Left renal pelvis (tissue), 4 donors: ENCODE results near the gene ACTR3. TPM values are rescaled to one million over a fixed set of nuclear protein-coding genes. Genes with fewer than 3 reads are reported as not detected.
A peak's percentile ranks its signal among the peaks of the same experiment; 100 is the strongest.
"Not testable (repeated sequence)": the region's sequence is repeated elsewhere in the genome, so short reads cannot be mapped to it uniquely, and the experiment has no call there.

Experiments
- DNase-seq, 4 donors: peaks; one replicate each; pipeline ENCODE4 v3.0.0-alpha.2; 2013; ENCODE audit warnings: low read depth in 4 of 4, low spot score in 3 of 4
- polyA plus RNA-seq, 4 donors: library from polyadenylated mRNA; unstranded; fragments of 120-200 nt; gene quantifications; one replicate each; pipeline ENCODE4 v1.2.1, GENCODE V29; 2013; ENCODE audit not compliant: insufficient read length in 4 of 4

The ACTR3 gene
- 100 to 1,000 TPM; 126 to 181 (median 160) TPM for polyA plus RNA-seq

DNA sequence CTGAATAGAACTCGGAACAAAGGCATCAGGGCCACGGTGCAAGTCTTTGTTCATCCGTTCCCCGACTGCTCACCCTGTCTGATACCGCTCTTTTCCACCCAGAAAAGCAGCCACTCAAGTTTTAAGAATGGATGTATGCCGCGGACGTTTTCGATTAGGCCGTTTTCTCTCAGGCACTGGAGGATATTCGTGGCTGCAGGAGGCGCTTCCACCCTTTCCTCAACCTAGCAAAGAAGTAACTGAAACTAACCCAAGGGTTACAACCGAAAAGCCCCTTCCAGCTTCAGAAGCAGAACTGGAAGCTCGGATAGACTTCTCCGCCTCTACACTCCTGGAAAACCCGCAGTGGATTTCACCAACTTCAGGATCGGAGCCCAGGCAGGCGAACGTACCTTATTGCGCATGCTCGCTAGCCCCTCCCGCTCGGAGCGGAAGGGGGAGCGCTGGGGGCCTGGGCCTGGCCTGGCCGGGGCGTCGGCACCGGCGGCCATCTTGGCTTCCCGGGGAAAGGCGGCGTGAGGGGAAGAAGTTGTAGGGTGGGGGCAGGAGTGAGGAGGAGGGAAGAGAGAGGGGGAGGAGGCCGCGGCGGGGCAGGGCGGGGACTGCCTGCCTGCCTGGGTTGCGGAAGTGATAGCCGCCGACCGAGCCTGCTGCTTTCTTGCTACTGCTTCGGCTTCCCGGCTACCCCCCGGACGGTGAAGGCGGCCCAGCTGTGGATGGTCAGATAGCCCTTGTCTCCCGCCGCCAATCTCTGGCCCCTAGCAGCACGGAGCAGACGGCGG, at the start of gene ACTR3:
Gene ACTR3 (plus strand): TSS at position 619 of the 782 bp plus-strand sequence. CDS start 191 bp downstream, outside the sequence.
- peak; percentile 99 to 100 (median 100) for DNase-seq

DNA sequence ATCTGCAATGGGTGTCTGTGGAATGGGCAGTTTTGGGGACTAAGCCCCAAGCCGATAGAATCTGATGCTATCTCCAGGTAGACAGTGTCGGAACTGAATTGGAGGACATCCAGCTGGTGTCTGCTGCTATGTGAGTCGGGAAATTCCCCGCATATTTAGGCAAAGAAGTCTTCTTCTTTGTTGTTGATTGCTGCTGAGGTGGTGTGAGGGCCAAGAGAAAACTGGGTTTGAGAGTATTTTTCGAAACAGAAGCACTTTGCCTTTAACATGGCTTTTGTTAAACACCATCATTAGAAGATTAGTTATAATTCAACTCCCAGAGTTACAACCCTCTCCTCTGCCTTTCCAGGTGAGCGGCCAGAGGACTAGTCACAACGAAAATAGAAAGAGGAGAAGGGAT, 49.4 kb upstream of the ACTR3 start:
- DNase-seq = no peak

DNA sequence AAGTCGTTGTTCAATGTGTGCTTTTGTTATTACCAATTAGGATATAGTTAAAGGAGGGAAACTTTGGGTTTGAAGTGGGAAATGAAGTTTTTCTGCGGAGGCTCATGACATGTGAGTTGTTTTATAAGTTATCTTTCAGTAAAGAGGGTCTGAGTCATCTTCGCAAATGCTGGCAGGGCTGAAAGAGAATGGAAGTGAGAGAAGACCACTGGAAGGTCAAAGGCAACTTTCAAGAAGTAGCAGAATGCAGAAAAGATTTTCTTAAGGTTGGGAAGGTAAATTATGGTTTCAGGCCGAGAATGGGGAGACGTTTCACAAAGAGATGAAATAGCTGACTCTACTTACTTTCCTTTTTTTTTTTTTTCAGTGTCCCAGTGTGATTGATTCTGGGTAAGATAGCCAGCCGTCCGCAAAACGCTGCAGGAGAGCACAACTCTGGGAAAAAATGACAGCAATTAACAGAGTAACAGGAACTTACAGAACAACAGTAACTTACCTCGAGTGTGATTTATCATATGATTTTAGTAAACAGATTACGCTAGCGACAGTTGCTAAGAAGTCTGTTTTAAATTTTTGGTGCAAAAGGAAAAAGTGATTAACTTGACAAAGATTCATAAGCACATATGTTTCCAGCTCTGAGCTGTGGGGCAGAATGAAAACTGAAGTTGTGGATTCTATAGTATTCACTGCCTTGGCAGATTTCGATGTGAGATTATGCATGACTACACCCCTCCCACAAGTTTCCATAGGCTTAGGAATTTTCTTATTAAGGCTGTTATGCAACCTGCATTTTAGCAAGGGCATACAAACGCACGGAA, 46.8 kb upstream of the ACTR3 start:
- DNase-seq = no peak

DNA sequence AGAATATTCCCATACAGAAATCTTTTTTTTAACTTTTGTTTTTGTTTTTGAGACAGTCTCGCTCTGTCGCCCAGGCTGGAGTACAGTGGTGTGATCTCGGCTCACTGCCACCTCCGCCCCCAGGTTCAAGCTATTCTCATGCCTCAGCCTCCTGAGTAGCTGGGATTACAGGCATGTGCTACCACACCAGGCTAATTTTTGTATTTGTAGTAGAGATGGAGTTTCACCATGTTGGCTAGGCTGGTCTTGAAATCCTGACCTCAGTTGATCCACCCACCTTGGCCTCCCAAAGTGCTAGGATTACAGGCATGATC, 46.2 kb upstream of the ACTR3 start:
- not testable (repeated sequence) for DNase-seq

DNA sequence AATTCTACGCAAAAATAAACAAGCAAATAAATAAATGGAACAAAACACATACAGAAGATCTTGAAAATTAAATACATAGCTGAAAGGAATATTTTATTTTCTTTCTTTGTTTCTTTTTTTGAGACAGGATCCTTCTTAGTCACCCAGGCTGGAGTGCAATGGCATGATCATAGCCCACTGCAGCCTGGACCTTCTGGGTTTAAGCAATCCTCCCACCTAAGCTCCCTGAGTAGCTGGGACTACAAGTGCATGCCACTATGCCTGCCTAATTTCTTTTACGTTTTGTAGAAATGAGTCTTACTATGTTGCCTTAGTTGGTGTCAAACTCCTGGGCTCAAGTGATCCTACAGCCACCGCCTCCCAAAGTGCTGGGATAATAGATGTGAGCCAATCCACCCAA, 44.6 kb upstream of the ACTR3 start:
- no peak for DNase-seq

DNA sequence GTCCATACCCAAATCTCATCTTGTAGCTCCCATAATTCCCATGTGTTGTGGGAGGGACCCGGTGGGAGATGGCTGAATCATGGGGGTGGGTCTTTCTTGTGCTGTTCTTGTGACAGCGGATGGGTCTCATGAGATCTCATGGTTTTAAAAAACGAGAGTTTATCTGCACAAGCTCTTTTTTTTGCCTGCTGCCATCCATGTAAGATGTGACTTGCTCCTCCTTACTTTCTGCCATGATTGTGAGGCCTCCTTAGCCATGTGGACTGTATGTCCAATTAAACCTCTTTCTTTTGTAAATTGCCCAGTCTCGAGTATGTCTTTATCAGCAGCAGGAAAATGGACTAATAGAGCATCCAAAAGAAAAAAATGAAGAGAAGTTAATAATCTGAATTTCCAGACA, 44.1 kb upstream of the ACTR3 start:
- DNase-seq = not testable (repeated sequence)

DNA sequence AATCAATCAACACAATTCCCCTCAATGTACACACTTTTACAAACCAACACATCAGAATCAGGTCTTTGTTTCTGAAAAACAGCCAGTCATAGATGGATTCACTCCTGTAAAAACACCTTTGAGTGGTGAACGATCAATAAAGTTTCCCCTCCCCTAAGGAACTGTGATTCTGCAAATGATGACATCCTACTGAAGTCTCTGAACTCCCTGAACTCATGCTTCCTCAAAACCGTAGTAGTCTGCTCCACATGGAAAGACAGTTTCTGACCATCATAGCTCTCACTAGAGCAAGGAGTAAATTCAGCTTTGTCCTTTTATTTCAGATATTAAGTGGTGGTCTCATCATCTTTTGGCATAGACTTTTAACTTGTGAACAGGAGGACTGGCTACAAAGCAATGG, 43.5 kb upstream of the ACTR3 start:
- DNase-seq = no peak

DNA sequence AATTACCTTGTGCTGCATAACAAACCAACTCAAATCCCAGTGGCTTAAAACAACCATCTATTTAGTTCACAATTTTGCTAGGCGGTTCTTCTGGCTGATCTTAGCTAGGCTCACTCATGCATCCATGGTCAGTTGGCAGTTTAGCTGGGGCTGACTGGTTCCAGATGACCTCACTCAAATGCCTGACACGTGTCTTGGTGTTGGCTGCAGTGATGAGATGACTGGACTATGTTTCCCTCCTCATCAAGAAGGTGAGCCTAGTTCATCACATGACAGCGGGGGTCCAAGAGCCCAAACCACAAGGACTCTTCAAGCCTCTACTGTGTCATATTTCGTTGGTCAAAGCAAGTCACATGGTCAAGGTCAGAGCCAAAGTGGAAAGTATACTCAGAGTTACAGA, 42.7 kb upstream of the ACTR3 start:
- no peak for DNase-seq

DNA sequence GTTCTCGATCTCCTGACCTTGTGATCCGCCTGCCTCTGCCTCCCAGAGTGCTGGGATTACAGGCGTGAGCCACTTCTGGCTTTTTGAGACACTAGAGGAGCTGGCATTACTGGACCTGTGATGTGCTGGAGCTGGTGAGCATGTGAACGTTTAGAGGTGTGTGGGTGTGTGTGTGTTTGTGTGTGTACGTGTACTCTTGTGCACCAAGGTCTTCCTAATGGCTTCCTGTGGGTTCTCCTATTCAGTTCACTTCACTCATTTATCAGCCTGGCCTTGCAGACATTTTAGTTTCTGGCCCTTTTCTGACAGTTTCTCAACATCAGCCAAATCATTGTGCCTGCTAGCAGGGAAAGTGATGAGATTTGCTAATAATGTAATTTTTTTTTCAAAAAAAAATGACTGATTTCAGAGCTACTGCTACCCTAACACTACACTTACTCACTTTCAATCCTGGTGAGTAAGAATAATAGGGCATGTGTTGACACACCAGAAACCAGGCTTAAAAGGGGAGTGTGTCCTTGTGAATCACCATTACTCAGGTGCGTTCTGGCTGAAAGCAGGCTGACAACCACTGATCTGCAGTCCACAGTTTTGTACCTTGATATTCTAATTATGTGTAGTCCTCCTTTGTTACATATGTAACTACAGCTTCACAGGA, 41.0 kb upstream of the ACTR3 start:
- DNase-seq = no peak

DNA sequence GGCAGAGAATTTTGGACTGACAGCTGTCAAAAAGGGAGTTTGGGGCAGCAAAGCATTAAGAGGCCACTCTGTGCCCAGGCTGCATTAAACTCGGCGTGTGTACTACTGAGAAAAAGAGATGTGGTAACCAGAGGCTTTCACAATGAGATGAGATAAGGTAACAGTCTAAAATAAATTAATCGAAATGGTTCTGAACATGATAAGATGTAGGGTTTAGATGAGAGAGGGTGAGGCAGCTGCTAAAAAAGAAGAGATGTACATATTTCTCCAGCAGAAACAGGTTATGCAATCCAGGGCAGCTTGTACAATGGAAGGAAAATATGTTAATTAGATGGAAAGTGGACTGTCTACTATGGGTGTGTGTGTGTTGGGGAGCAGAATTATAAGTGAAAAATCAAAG, 39.2 kb upstream of the ACTR3 start:
- DNase-seq = no peak

DNA sequence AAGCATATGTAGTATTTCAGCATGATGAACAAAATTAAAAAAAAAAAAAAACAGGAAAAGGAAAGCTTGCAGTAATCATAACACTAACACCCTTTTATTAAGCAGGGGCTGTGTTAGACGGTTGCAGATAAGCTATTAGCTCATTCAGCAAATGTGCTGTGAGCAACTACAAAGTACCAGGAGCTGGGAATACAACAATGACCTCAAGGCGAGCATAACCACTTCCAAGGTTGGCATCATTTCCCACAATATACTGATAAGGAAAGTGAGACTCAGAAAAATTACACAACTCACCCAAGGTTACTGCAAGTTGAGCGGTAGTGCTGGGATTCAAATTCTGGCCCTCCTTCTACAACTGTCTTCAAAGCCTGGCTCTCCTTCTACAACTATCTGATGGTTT, 38.2 kb upstream of the ACTR3 start:
- DNase-seq = no peak

DNA sequence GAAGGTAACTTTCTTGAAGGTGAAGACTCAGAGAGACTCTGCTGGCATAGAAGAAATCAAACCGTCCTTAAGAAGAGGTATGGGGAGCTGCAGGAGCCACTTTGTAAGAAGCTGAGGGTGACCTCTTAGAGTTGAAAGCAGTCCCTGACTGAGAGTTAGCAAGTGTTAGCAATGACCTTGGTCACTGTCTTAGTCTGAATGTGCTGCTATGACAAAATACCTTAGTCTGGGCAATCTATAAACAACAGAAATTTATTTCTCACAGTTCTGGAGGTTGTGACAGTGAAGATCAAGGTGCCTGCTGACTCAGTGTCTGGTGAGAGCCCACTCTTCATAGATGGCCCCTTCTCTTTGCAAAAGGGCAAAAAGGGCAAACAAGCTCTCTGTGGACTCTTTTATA, 35.7 kb upstream of the ACTR3 start:
- DNase-seq = no peak

DNA sequence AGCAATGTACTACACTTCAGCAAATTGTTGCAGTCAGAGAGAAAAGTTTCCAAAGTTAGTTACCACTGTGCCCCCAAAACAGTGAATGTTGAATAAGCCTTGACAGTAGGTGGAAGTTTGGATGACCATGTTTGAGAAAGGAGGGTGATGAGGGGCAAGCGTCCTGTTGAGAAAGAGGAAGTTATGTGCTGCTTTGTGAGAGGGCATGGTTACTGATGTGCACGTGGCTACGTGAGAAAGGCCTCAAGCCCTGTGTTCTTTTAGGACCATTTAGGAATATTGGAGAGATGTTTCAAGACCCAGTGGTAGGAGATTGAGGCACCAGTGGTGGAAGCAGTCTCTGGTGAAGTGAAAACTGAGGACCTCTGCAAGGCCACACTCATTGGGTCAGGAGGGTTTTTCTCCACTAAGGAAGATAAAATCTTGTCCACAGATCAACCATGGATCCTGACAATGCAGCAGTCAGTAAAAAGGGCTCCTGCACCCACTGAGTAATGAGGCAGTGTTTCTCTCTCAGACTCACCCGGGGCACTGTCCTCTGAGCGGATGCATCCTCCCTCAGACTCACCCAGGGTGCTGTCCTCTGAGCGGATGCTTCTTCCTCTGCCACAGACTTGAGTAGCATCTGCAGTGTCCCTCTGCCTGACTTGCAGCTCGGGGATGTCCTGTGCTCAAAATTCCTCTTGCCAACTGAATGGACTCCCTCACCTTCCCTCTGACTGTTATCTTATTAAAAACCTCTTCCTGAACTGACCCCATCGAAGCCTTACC, 34.7 kb upstream of the ACTR3 start:
- no peak for DNase-seq

DNA sequence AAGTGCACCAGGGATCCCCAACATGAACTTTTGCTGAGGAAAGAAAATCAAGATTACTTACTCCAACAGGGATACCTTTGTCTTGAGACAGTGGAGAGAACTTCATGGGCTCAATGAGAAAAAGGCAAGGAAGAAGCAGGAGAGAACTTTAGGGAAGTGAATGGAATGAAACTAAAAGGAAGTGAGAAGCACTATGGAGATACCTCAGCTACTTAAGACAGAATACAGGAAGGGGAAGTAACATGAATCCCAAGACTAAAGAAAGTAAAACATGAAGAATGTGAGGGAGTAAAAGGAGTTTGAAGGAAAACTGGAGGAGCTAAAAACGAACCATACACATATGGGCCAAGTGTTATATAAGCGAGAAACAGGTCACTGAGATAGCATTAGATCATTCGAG, 32.4 kb upstream of the ACTR3 start:
- no peak for DNase-seq

DNA sequence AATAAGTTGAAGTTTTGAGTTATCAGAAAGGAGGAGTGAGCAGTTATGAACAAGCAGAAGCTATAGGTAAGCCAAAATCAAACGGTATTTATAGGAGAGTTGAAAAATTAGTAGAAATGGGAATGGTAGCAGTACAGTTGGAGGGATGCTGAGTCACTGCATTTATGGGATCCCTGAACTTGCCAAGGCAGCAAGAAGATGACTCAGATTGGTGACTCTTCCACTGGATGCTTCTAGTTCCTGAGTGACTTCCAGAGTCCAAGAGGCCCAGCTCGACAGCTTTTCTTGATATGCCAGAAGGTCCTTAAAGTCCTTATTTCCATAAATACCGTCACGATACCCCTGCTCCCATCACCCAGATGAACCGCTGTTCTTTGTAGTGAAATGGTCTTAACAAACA, 31.1 kb upstream of the ACTR3 start:
- DNase-seq = no peak

DNA sequence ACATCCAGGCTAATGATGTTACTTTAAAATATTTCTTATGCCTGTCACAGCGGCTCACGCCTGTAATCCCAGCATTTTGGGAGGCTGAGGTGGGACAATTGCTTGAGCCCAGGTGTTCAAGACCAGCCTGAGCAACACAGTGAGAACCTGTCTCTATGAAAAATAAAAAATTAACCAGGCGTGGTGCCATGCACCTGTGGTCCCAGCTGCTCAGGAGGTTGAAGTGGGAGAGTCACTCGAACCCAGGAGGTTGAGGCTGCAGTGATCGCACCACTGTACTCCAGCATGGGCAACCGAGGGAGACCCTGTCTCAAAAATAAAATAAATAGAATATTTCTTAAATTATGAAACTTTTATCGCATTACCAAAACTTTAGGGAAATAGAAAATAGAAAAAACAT, 28.1 kb upstream of the ACTR3 start:
- no peak for DNase-seq

DNA sequence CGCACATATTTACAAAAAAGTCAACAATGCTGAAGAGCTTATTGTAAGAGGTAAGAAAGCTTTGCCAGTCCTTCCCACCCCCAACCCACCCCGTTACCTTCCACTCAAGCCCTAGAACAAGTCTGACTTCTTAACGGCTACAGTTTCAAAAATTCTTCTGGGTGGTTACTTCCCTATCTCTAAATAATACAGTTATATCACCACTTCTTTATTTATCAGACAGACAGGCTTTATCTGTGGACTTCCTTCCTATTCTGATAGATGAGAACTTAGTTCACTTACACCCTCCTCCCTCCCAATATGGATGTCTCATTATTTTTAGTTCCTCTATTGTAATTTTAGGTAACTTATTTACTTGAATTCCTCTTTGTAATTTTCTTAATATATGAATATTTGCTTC, 26.7 kb upstream of the ACTR3 start:
- no peak for DNase-seq

DNA sequence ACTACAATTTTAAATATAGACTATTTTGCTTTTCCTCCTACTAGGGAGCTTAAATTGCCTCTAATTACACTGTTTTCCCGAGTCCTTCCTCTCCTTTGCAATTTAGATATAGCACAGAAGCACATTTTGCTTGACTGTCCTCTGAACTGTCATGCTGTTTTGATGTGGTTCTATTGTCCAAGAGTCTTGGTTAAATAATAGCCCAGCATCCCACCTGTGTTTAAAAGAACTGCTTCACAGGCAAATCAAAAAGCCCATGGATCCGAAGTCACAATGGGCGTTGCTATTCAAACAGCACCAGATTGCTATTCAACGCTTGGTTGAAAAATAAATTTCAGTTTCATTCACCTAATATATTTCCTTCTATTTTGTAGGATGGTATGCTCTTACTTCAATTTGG, 22.3 kb upstream of the ACTR3 start:
- DNase-seq = no peak

DNA sequence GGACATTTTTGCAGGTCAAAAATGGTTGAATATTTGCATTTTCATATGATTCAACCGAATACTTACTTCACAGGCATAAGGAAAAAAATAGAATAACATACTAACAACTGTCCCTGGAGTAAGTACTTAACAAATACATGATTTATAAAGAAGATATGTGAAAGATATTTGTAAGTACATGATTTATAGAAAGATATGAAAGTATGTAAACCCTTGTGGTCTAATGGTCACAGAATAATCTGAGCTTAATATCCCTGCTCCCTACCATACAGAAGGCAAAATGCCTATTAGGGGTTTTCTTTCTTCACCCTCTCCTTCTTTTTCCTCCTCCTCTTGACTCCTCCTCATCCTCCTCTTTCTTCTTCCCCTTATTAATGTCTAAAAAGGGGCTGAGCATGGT, 20.6 kb upstream of the ACTR3 start:
- no peak for DNase-seq

DNA sequence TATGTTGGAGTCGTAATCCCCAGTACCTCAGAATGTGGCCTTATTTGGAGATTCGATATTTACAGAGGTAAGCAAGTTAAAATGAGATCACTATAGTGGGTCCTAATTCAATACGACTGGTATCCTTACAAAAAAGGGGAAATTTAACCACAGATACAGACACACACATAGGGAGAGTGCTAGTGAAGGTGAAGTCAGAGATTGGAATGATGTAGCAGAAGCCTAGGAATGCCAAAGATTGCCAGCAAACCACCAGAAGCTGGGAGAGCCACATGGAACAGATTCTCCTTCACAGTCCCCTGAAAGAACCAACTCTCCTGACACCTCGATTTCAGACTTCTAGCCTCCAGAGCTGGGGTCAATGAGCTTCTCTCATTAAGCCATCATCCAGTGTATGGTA, 17.7 kb upstream of the ACTR3 start:
- no peak for DNase-seq

DNA sequence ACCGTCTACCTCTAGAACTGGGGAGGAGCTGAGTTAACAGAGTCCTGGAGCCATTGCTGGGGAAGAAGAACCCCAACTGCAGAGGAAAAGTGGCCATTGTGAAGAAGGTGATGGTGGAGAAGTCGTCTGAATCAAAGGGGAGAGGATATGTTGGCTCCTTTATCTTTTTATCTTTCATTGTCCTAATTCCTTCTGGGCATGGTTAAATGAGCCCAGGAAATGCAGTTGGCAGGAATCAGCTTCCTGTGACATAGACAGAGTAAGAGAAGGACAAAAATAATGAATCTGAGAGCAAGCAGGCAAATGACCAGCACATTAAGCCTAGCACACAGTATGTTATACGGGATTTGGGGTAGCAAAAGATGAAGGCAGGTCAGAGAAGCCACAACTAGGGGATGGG, 16.0 kb upstream of the ACTR3 start:
- no peak for DNase-seq
